Mesenchymal stem cell (in vitro differentiated cells and primary cell): Measurements from ENCODE around the gene ITIH5.

Experiments used
- DNase-seq: peaks from one replicate; pipeline ENCODE4 v3.0.0-alpha.2; 2013
- H2AFZ ChIP-seq: one replicate; pipeline ENCODE4 v1.6.1; 2013; ENCODE audit warnings: low read depth, mild to moderate bottlenecking, control low read depth, inconsistent platforms, low read length, moderate library complexity
- H2AK5ac ChIP-seq: 2 replicates; pipeline ENCODE4 v1.6.1; 2013; ENCODE audit warnings: low read length, moderate library complexity, mild to moderate bottlenecking, inconsistent platforms; ENCODE audit not compliant: severe bottlenecking
- H2BK120ac ChIP-seq: one replicate; pipeline ENCODE4 v1.6.1; 2013; ENCODE audit warnings: low read depth, mild to moderate bottlenecking, inconsistent platforms, low read length, moderate library complexity
- H2BK12ac ChIP-seq, 2 experiments: one replicate each; pipeline ENCODE4 v1.6.1; 2013; ENCODE audit warnings: inconsistent platforms in 2 of 2, low read length in 2 of 2, mild to moderate bottlenecking in 2 of 2, moderate library complexity in 2 of 2, control low read depth in 1 of 2
- H2BK15ac ChIP-seq: one replicate; pipeline ENCODE4 v1.6.1; 2013; ENCODE audit warnings: mild to moderate bottlenecking, low read depth, inconsistent platforms; ENCODE audit not compliant: poor library complexity, severe bottlenecking
- H2BK5ac ChIP-seq: 2 replicates; pipeline ENCODE4 v1.6.1; 2013; ENCODE audit warnings: low read depth, mild to moderate bottlenecking, low read length, control low read depth, inconsistent platforms; ENCODE audit not compliant: poor library complexity, severe bottlenecking
- H3K14ac ChIP-seq, 2 experiments: one replicate each; pipeline ENCODE4 v1.6.1; 2013; ENCODE audit warnings: inconsistent platforms in 2 of 2, low read length in 2 of 2, control low read depth in 1 of 2, mild to moderate bottlenecking in 1 of 2, moderate library complexity in 1 of 2
- H3K18ac ChIP-seq, 2 experiments: one replicate each; pipeline ENCODE4 v1.6.1; 2013; ENCODE audit warnings: inconsistent platforms in 2 of 2, low read length in 2 of 2, control low read depth in 1 of 2, low read depth in 1 of 2, mild to moderate bottlenecking in 1 of 2
- H3K23ac ChIP-seq, 2 experiments: one replicate each; pipeline ENCODE4 v1.6.1; 2013; ENCODE audit warnings: inconsistent platforms in 2 of 2, low read length in 2 of 2, mild to moderate bottlenecking in 2 of 2, moderate library complexity in 2 of 2, control low read depth in 1 of 2
- H3K27ac ChIP-seq: 2 replicates; pipeline ENCODE4 v1.5.1; 2013; ENCODE audit warnings: mild to moderate bottlenecking, moderate library complexity, low read length, control low read depth, inconsistent platforms; ENCODE audit not compliant: poor library complexity, severe bottlenecking
- H3K27me3 ChIP-seq, 2 experiments: 2 replicates each; pipeline versions ENCODE4 v1.6.1 to v1.7.0; 2013; ENCODE audit warnings: low read length in 2 of 2, mild to moderate bottlenecking in 2 of 2, moderate library complexity in 2 of 2, control low read depth in 1 of 2, inconsistent platforms in 1 of 2; ENCODE audit not compliant: control insufficient read depth in 1 of 2, insufficient read depth in 1 of 2
- H3K36me3 ChIP-seq, 2 experiments: 2 replicates each; pipeline versions ENCODE4 v1.6.1 to v1.7.0; 2013; ENCODE audit warnings: low read length in 2 of 2, control low read depth in 1 of 2, inconsistent platforms in 1 of 2, low read depth in 1 of 2, mild to moderate bottlenecking in 1 of 2; ENCODE audit not compliant: insufficient read depth in 2 of 2, control insufficient read depth in 1 of 2
- H3K4ac ChIP-seq, 2 experiments: one replicate each; pipeline ENCODE4 v1.6.1; 2013; ENCODE audit warnings: inconsistent platforms in 2 of 2, low read length in 2 of 2, mild to moderate bottlenecking in 2 of 2, moderate library complexity in 2 of 2, control low read depth in 1 of 2, low read depth in 1 of 2
- H3K4me1 ChIP-seq: 2 replicates; pipeline ENCODE4 v1.6.1; 2013; ENCODE audit warnings: low read depth, low read length, control low read depth; ENCODE audit not compliant: control insufficient read depth, insufficient read depth
- H3K4me2 ChIP-seq: 2 replicates; pipeline ENCODE4 v1.6.1; 2013; ENCODE audit warnings: low read length, mild to moderate bottlenecking, inconsistent platforms; ENCODE audit not compliant: poor library complexity, severe bottlenecking
- H3K4me3 ChIP-seq, 2 experiments: 2 replicates each; pipeline versions ENCODE4 v1.5.1 to v1.7.0; 2013; ENCODE audit warnings: low read length in 2 of 2, mild to moderate bottlenecking in 2 of 2, control low read depth in 1 of 2, low read depth in 1 of 2; ENCODE audit not compliant: insufficient read depth in 1 of 2
- H3K79me1 ChIP-seq: replicated peaks from 2 replicates; pipeline ENCODE4 v1.6.1; 2013; ENCODE audit warnings: mild to moderate bottlenecking, control low read depth, low read length, inconsistent platforms; ENCODE audit not compliant: poor library complexity, severe bottlenecking
- H3K9ac ChIP-seq: 2 replicates; pipeline ENCODE4 v1.7.0; 2013; ENCODE audit warnings: mild to moderate bottlenecking, low read length, moderate library complexity
- H3K9me3 ChIP-seq: 2 replicates; pipeline ENCODE4 v1.7.0; 2013; ENCODE audit warnings: mild to moderate bottlenecking, low read length; ENCODE audit not compliant: control insufficient read depth
- H4K8ac ChIP-seq: one replicate; pipeline ENCODE4 v1.6.1; 2013; ENCODE audit warnings: inconsistent platforms, mild to moderate bottlenecking, low read length, moderate library complexity
- H4K91ac ChIP-seq: one replicate; pipeline ENCODE4 v1.6.1; 2013; ENCODE audit warnings: mild to moderate bottlenecking, low read length, inconsistent platforms
- WGBS: methylation state at CpG from one replicate; pipeline ENCODE4 v1.1.7; 2013; ENCODE audit warnings: mixed read lengths; 5-methylcytosine and 5-hydroxymethylcytosine counted together

The ITIH5 gene

GRCh38 chr10:7565871-7566270, 100.9 kb downstream of the ITIH5 start:
- 100% methylated on average over 5 of the region's 12 CpGs for WGBS
- H3K36me3 ChIP-seq: no peaks in the 10 kb centered on the region
- no peak overlapping the region for H3K4me2 ChIP-seq

DNA sequence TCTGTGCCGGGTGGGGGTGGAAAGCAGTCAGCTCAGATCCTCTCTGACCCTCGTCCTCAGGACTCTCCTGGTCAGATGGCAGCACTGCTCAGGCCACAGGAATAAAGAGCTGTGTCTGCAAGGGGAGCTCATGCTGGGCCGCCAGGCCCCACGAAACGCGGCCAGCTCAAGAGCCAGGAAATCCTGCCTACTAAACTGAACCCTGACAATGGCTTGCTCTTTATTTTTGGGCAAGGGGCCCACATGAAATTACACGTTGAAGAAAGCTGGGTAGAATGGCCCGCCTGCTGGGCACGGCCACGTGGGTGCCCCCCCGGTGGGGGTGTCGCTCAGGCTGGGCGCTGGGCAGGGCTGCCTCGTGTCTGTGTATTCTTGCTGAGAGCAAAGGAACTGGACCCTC, 103.0 kb downstream of the ITIH5 start:
- peaks cover 4 to 34% of the 10 kb centered on the region in 2 experiments for H3K27me3 ChIP-seq
- H2AFZ ChIP-seq: no peak overlapping the region
- H3K9me3 ChIP-seq: no peaks in the 10 kb centered on the region
- H2BK15ac ChIP-seq: no peak overlapping the region
- H3K4me1 ChIP-seq: no peaks in the 10 kb centered on the region
- no peak overlapping the region for H2BK5ac ChIP-seq
- H3K4me3 ChIP-seq: no peak overlapping the region
- H3K9ac ChIP-seq: no peak overlapping the region
- no peaks in the 10 kb centered on the region for H3K36me3 ChIP-seq
- no peak overlapping the region for H4K91ac ChIP-seq
- H2AK5ac ChIP-seq: no peak overlapping the region
- H3K4ac ChIP-seq: no peak overlapping the region
- H3K23ac ChIP-seq: no peak overlapping the region
- no peak overlapping the region for H3K27ac ChIP-seq
- H3K18ac ChIP-seq: peak overlapping the region in 1 of 2 experiments; percentile 2
- no peak overlapping the region for H3K14ac ChIP-seq
- no peaks in the 10 kb centered on the region for H3K79me1 ChIP-seq
- no peak overlapping the region for H4K8ac ChIP-seq
- no peak for DNase-seq
- 83% methylated on average over 13 of the region's 14 CpGs for WGBS
- H3K4me2 ChIP-seq: no peak overlapping the region
- no peak overlapping the region for H2BK120ac ChIP-seq
- no peak overlapping the region for H2BK12ac ChIP-seq

More at GRCh38 chr10:7565871-7566270, 100.9 kb downstream of the ITIH5 start:
- Histone ChIP-seq H3K4me3 (no peak overlapping the region), H3K4me1 (no peaks in the 10 kb centered on the region), H2BK12ac (no peak overlapping the region), H2BK15ac (no peak overlapping the region), H2AFZ (no peak overlapping the region), H3K23ac (no peak overlapping the region), H2AK5ac (no peak overlapping the region), H3K18ac (no peak overlapping the region), H3K14ac (no peak overlapping the region), H3K9me3 (no peaks in the 10 kb centered on the region), H3K27ac (no peak overlapping the region), H3K79me1 (no peaks in the 10 kb centered on the region), H4K91ac (peak overlapping the region; percentile 25), H2BK120ac (no peak overlapping the region), H3K9ac (no peak overlapping the region), H2BK5ac (no peak overlapping the region), H4K8ac (no peak overlapping the region), H3K4ac (no peak overlapping the region), H3K27me3 (peaks cover 4 to 45% of the 10 kb centered on the region in 2 experiments)
- DNase-seq: no peak

- DNase-seq: peak; percentile 66
- H3K18ac ChIP-seq: peak overlapping the region in 1 of 2 experiments; percentile 2
- H3K79me1 ChIP-seq: no peaks in the 10 kb centered on the region
- no peak overlapping the region for H3K14ac ChIP-seq
- 47% methylated on average over 7 of the region's 7 CpGs for WGBS
- H3K23ac ChIP-seq: no peak overlapping the region
- no peak overlapping the region for H3K27ac ChIP-seq
- H4K8ac ChIP-seq: no peak overlapping the region
- peaks cover 4 to 38% of the 10 kb centered on the region in 2 experiments for H3K27me3 ChIP-seq
- H3K9ac ChIP-seq: no peak overlapping the region
- H2AFZ ChIP-seq: no peak overlapping the region
- H3K4me1 ChIP-seq: no peaks in the 10 kb centered on the region
- no peaks in the 10 kb centered on the region for H3K9me3 ChIP-seq
- no peak overlapping the region for H3K4me3 ChIP-seq
- no peak overlapping the region for H2AK5ac ChIP-seq
- no peak overlapping the region for H2BK120ac ChIP-seq
- H3K4me2 ChIP-seq: no peak overlapping the region
- H3K4ac ChIP-seq: no peak overlapping the region
- H2BK12ac ChIP-seq: no peak overlapping the region
- no peak overlapping the region for H2BK5ac ChIP-seq
- no peak overlapping the region for H2BK15ac ChIP-seq
- H4K91ac ChIP-seq: no peak overlapping the region
- H3K36me3 ChIP-seq: no peaks in the 10 kb centered on the region
Observed at GRCh38 chr10:7563368-7563767, 103.4 kb downstream of the ITIH5 start.

- H2AFZ ChIP-seq: no peak overlapping the region
- no peak overlapping the region for H3K23ac ChIP-seq
- no peak overlapping the region for H3K4ac ChIP-seq
- H3K9ac ChIP-seq: peak overlapping the region; percentile 37
- H4K8ac ChIP-seq: no peak overlapping the region
- H3K79me1 ChIP-seq: no peaks in the 10 kb centered on the region
- no peak overlapping the region for H2BK15ac ChIP-seq
- no peak overlapping the region for H2BK5ac ChIP-seq
- H3K27ac ChIP-seq: no peak overlapping the region
- H2AK5ac ChIP-seq: no peak overlapping the region
- H3K18ac ChIP-seq: no peak overlapping the region
- H4K91ac ChIP-seq: no peak overlapping the region
- no peak overlapping the region for H3K4me2 ChIP-seq
- no peaks in the 10 kb centered on the region for H3K36me3 ChIP-seq
- H3K4me1 ChIP-seq: no peaks in the 10 kb centered on the region
- no peak overlapping the region for H3K14ac ChIP-seq
- no peak overlapping the region for H2BK12ac ChIP-seq
- DNase-seq: no peak
- no peak overlapping the region for H2BK120ac ChIP-seq
- 79% methylated on average over 5 of the region's 6 CpGs for WGBS
- no peaks in the 10 kb centered on the region for H3K9me3 ChIP-seq
- peaks cover 4 to 48% of the 10 kb centered on the region in 2 experiments for H3K27me3 ChIP-seq
- H3K4me3 ChIP-seq: peak overlapping the region in 1 of 2 experiments; percentile 65
Observed at GRCh38 chr10:7561985-7562384, 104.8 kb downstream of the ITIH5 start.
